ACC112 (cell line): ENCODE results near the gene RBCK1.

Source experiments
- H2AFZ ChIP-seq: fragments of 200-600 bp; sonication (generic); one replicate; pipeline ENCODE4 v1.6.0; 2017; ENCODE audit warnings: antibody characterized with exemption, low read length; ENCODE audit not compliant: unreplicated experiment
- H3K27ac ChIP-seq: fragments of 200-600 bp; sonication (generic); 2 replicates; pipeline ENCODE4 v1.5.1; 2014; ENCODE audit warnings: low read depth, mild to moderate bottlenecking, antibody characterized with exemption, low read length, moderate library complexity
- H3K27me3 ChIP-seq: fragments of 200-600 bp; sonication (generic); 2 replicates; pipeline ENCODE4 v1.6.1; 2014; ENCODE audit warnings: mild to moderate bottlenecking, antibody characterized with exemption, low read length, moderate library complexity, mixed read lengths; ENCODE audit not compliant: insufficient read depth
- H3K36me3 ChIP-seq: fragments of 200-600 bp; sonication (generic); 2 replicates; pipeline ENCODE4 v1.6.1; 2016; ENCODE audit warnings: mild to moderate bottlenecking, antibody characterized with exemption, low read length, moderate library complexity, mixed read lengths; ENCODE audit not compliant: insufficient read depth
- H3K4me1 ChIP-seq: fragments of 200-600 bp; sonication (generic); one replicate; pipeline ENCODE4 v1.6.1; 2016; ENCODE audit warnings: low read length, mixed read lengths; ENCODE audit not compliant: insufficient read depth, unreplicated experiment, control insufficient read depth
- H3K4me3 ChIP-seq: fragments of 200-600 bp; sonication (generic); 2 replicates; pipeline ENCODE4 v1.5.1; 2014; ENCODE audit warnings: mild to moderate bottlenecking, low read depth, low read length
- H3K79me2 ChIP-seq: fragments of 200-600 bp; sonication (generic); one replicate; pipeline ENCODE4 v1.6.0; 2016; ENCODE audit warnings: low read length; ENCODE audit not compliant: control insufficient read depth, unreplicated experiment, insufficient read depth

Gene RBCK1

DNA sequence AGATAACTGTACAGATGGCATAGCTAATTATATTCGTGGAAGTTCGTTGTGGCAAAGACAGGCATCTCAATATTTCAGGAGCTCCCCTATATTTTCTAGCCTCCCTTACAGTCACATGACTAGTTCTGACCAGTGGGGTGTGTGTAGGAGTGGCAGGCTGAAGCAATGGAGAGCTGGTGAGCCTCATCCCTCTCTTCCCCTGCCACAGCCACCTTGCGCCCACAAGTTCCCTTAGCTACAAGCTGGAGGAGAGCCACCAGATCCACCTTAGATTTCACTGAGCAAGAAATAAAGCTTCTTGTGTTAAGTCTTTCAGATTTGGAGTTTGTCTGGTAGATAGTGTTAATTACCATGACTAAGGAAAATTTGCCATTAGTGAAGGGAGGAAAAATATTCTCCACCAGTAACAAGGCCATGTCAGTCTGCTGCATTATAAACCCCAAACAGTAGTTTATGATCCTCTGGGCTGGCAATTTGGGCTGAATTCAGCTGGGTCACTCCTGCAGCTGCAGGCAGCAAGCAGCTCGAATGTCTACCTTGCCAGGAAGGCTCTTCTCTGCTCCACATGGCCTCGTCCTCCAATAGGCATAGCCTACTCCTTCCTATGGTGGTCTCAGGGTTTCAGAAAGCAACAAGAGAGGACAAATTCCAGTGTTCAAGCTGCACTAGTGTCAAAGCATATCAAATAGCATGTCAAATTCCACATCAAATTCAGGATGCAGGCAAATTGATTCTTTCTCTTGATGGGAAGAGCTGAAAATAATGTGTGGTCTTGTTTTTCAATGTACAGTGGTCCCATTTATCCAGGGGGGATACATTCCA is 7.4 kb upstream of the RBCK1 start:
- H3K36me3 ChIP-seq: no peaks in the 10 kb centered on the region
- no peak overlapping the region for H3K27ac ChIP-seq
- no peaks in the 10 kb centered on the region for H3K27me3 ChIP-seq
- no peaks in the 10 kb centered on the region for H3K79me2 ChIP-seq
- no peak overlapping the region for H2AFZ ChIP-seq
- H3K4me3 ChIP-seq: no peak overlapping the region
- H3K4me1 ChIP-seq: peaks cover 5% of the 10 kb centered on the region

- Histone ChIP-seq H3K27ac (no peak overlapping the region), H3K36me3 (no peaks in the 10 kb centered on the region), H3K4me1 (peaks cover 8% of the 10 kb centered on the region)
Measured at GRCh38 chr20:401682-402495, 6.2 kb upstream of the RBCK1 start.

DNA sequence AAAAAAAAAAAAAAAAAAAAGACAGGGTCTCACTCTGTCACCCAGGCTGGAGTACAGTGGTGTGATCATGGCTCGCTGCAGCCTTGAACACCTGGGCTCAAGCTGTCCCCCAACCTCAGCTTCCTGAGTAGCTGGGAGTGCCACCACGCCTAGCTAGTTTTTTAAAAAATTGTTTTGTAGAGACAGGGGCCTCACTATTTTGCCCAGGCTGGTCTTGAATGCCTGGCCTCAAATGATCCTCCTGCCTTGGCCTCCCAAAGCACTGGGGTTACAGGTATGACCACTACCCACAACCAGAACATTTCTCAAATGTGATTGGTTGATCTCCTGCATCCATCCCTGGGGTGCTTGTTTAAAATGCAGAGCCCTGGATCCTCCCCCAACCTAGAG is 5.6 kb upstream of the RBCK1 start:
- no peaks in the 10 kb centered on the region for H3K27me3 ChIP-seq
- no peaks in the 10 kb centered on the region for H3K79me2 ChIP-seq
- H3K36me3 ChIP-seq: no peaks in the 10 kb centered on the region
- H2AFZ ChIP-seq: no peak overlapping the region
- no peak overlapping the region for H3K27ac ChIP-seq
- no peak overlapping the region for H3K4me3 ChIP-seq
- H3K4me1 ChIP-seq: peaks cover 10% of the 10 kb centered on the region

More at GRCh38 chr20:401682-402495, 6.2 kb upstream of the RBCK1 start:
- Histone ChIP-seq H2AFZ (no peak overlapping the region), H3K79me2 (no peaks in the 10 kb centered on the region), H3K27me3 (no peaks in the 10 kb centered on the region), H3K4me3 (no peak overlapping the region)

GRCh38 chr20:402898-403581 is 5.1 kb upstream of the RBCK1 start:
- no peaks in the 10 kb centered on the region for H3K27me3 ChIP-seq
- no peaks in the 10 kb centered on the region for H3K79me2 ChIP-seq
- H2AFZ ChIP-seq: no peak overlapping the region
- peaks cover 10% of the 10 kb centered on the region for H3K4me1 ChIP-seq
- no peak overlapping the region for H3K27ac ChIP-seq
- H3K36me3 ChIP-seq: no peaks in the 10 kb centered on the region
- H3K4me3 ChIP-seq: no peak overlapping the region

GRCh38 chr20:403582-403957 is 4.5 kb upstream of the RBCK1 start:
- H3K79me2 ChIP-seq: peaks cover 4% of the 10 kb centered on the region
- H3K4me3 ChIP-seq: no peak overlapping the region
- peaks cover 10% of the 10 kb centered on the region for H3K4me1 ChIP-seq
- H3K27ac ChIP-seq: no peak overlapping the region
- no peaks in the 10 kb centered on the region for H3K27me3 ChIP-seq
- no peak overlapping the region for H2AFZ ChIP-seq
- H3K36me3 ChIP-seq: no peaks in the 10 kb centered on the region

GRCh38 chr20:404088-404487 is 4.0 kb upstream of the RBCK1 start:
- no peak overlapping the region for H2AFZ ChIP-seq
- peaks cover 10% of the 10 kb centered on the region for H3K79me2 ChIP-seq
- H3K27me3 ChIP-seq: no peaks in the 10 kb centered on the region
- peaks cover 10% of the 10 kb centered on the region for H3K4me1 ChIP-seq
- no peak overlapping the region for H3K4me3 ChIP-seq
- H3K36me3 ChIP-seq: no peaks in the 10 kb centered on the region
- H3K27ac ChIP-seq: no peak overlapping the region

DNA sequence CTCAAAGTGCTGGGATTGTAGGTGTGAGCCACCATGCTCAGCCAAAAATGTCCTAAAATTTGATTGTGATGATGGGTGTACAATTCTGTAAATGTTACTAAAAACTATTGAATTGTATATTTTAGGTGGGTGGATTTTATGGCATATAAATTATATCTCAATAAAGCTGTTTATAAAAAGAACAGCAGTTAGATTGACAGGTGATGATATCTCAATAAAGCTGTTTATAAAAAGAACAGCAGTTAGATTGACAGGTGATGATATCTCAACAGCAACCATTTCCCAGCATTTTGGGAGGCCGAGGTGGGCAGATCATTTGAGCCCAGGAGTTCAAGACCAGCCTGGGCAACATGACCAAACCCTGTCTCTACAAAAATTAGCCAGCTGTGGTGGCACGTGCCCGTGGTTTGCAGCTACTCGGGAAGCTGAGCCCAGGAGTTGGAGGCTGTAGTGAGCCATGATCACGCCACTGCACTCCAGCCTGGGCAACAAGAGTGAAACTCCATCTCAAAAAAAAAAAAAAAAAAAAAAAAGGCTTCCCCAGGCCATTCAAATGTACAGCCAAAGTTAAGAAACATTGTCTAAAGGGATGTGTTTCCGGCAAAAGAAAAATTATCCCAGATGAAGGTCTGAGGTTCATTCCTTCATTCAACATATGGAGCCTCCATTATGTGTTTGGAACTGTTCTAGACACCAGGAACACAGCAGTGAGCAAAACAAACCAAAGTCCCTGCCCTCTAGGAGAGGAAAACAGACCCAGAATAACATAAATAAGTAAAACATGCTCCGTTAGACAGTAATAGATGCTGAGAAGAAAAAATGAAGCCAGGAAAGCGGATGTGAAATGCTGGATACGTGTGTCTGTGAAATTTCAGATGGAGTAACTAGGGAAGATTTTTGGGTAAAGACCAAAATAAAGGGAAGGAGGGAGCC is 1.6 kb upstream of the RBCK1 start:
- Histone ChIP-seq H2AFZ (peak overlapping the region; percentile 65), H3K27ac (no peak overlapping the region), H3K36me3 (peaks cover 15% of the 10 kb centered on the region), H3K4me1 (peaks cover 21% of the 10 kb centered on the region), H3K27me3 (no peaks in the 10 kb centered on the region), H3K4me3 (peak overlapping the region; percentile 81), H3K79me2 (peaks cover 32% of the 10 kb centered on the region)

GRCh38 chr20:407133-407952 is 756 bp upstream of the RBCK1 start:
- Histone ChIP-seq H3K4me3 (peak overlapping the region; percentile 81), H2AFZ (peak overlapping the region; percentile 65), H3K27ac (peak overlapping the region; percentile 56), H3K4me1 (peaks cover 16% of the 10 kb centered on the region), H3K79me2 (peaks cover 40% of the 10 kb centered on the region), H3K27me3 (no peaks in the 10 kb centered on the region), H3K36me3 (peaks cover 24% of the 10 kb centered on the region)

- Histone ChIP-seq H3K4me1 (peaks cover 16% of the 10 kb centered on the region), H2AFZ (peak overlapping the region; percentile 16), H3K79me2 (peaks cover 55% of the 10 kb centered on the region), H3K27ac (peak overlapping the region; percentile 75), H3K27me3 (no peaks in the 10 kb centered on the region), H3K36me3 (peaks cover 36% of the 10 kb centered on the region), H3K4me3 (peak overlapping the region; percentile 97)
Measured at GRCh38 chr20:408843-409696, 971 bp downstream of the RBCK1 start.
